Mucosa of descending colon (tissue), 3 donors: ENCODE results near the gene NAA80. TPM values are rescaled to one million over a fixed set of nuclear protein-coding genes. Genes with fewer than 3 reads are reported as not detected.
A peak's percentile ranks its signal among the peaks of the same experiment; 100 is the strongest.

Experiments used
- ATAC-seq: fragments of 200-7000 bp; cut with Tn5 transposase; one replicate; pipeline ENCODE4 v1.9.1; 2020; ENCODE audit warnings: mild to moderate bottlenecking, moderate library complexity
- DNase-seq, 3 donors: peaks; one replicate each; pipeline ENCODE4 v3.0.0-alpha.2; 2020
- H3K36me3 ChIP-seq: fragments of 200-600 bp; one replicate; pipeline ENCODE4 v1.8.0; 2021; ENCODE audit warnings: low read depth, mild to moderate bottlenecking
- H3K4me1 ChIP-seq: fragments of 200-600 bp; one replicate; pipeline ENCODE4 v1.8.0; 2021; ENCODE audit warnings: low read depth, mild to moderate bottlenecking
- H3K4me3 ChIP-seq: fragments of 200-600 bp; one replicate; pipeline ENCODE4 v1.8.0; 2021; ENCODE audit warnings: mild to moderate bottlenecking
- H3K9me3 ChIP-seq: fragments of 200-600 bp; one replicate; pipeline ENCODE4 v1.8.0; 2021; ENCODE audit warnings: mild to moderate bottlenecking
- intact Hi-C, 2 donors: fragments of 100-400 bp; cut with DNase I in 1 of 2; cut with micrococcal nuclease in 1 of 2; formaldehyde crosslinking; loops; one replicate each; pipeline versions ENCODE4 v1.11.0 to v1.11.1; 2022; cut with DNase I, micrococcal nuclease
- total RNA-seq, 3 donors: library from RNA; stranded (reverse); fragmentation: NEBNext Ultra II Directional in 2 of 3; extraction: Animal tissue kit (Norgen Biotek cat#: 25700) in 2 of 3; gene quantifications; one replicate each; pipeline versions ENCODE4 v1.2.1 to v1.2.4, GENCODE V29; 2021 to 2023
- TF ChIP-seq, protein P1 (sequence below): fragments of 200-600 bp; IDR thresholded peaks from one replicate; pipeline ENCODE4 v1.8.0; 2022; ENCODE audit warnings: antibody characterized with exemption, mild to moderate bottlenecking
- donor health status: DM: no; HTN: no; CAD: no; lungs with moderate emphysema.
- donor health status: DM: no; HTN: no; CAD: no.
- donor health status: DM: no; HTN: yes; CAD: no.

Gene NAA80
- total RNA-seq, 3 donors from 2014 or later, result 7.0 to 10.1 (median 8.4) TPM

DNA sequence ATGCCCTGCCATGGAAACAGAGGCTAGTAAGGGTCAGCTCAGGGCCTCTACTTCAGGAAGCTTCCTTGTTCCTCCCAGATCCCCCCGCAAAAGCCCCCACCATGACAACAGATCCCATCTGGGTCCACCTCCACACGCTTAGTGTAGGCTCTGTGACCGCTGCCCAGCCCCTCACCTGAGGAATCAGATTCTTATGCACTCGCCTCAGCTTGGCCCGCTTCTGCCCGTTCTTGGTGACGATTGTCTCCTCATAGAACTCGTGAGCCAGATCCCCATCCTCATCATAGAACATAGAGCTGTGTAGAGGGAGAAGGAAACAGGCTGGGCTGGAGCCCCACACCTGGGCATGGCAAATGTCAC lies 27.0 kb upstream of the NAA80 start:
- Histone ChIP-seq H3K4me3 (no peak overlapping the region), H3K9me3 (no peaks in the 10 kb centered on the region), H3K4me1 (peaks cover 23% of the 10 kb centered on the region), H3K36me3 (peaks cover 8% of the 10 kb centered on the region)
- intact Hi-C loops, result no loop called here
- DNase-seq, result no peak
- TF ChIP-seq, protein P1, sequence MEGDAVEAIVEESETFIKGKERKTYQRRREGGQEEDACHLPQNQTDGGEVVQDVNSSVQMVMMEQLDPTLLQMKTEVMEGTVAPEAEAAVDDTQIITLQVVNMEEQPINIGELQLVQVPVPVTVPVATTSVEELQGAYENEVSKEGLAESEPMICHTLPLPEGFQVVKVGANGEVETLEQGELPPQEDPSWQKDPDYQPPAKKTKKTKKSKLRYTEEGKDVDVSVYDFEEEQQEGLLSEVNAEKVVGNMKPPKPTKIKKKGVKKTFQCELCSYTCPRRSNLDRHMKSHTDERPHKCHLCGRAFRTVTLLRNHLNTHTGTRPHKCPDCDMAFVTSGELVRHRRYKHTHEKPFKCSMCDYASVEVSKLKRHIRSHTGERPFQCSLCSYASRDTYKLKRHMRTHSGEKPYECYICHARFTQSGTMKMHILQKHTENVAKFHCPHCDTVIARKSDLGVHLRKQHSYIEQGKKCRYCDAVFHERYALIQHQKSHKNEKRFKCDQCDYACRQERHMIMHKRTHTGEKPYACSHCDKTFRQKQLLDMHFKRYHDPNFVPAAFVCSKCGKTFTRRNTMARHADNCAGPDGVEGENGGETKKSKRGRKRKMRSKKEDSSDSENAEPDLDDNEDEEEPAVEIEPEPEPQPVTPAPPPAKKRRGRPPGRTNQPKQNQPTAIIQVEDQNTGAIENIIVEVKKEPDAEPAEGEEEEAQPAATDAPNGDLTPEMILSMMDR, result no peak
- no peak for ATAC-seq

GRCh38 chr3:50325497-50326181 lies 26.4 kb upstream of the NAA80 start:
- H3K4me3 ChIP-seq, result no peak overlapping the region
- no peak for ATAC-seq
- intact Hi-C loops, result no loop called here
- peaks cover 3% of the 10 kb centered on the region for H3K36me3 ChIP-seq
- H3K9me3 ChIP-seq, result no peaks in the 10 kb centered on the region
- peaks cover 23% of the 10 kb centered on the region for H3K4me1 ChIP-seq
- TF ChIP-seq, protein P1, result no peak
- no peak for DNase-seq

DNA sequence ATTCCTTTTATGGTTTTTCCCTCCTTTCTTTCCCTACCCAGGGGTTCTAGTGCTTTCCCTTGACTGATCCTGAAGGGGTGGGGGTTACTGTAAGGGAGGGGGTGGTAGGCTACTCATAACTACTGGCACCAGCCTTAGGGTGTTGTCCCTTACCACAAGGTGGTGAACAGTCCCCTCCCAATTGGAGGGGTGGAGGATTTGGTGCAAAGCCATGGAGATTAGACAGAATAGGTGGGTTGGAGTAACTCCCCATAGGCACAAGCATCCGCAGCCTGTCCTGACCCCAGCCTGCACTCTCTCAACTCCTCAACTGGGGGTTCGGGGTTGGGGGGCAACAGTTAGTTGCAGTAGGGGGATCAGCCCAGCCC lies 25.9 kb upstream of the NAA80 start:
- Histone ChIP-seq H3K9me3 (no peaks in the 10 kb centered on the region), H3K4me3 (no peak overlapping the region), H3K36me3 (no peaks in the 10 kb centered on the region), H3K4me1 (peaks cover 27% of the 10 kb centered on the region)
- no peak for DNase-seq
- TF ChIP-seq, protein P1, result no peak
- intact Hi-C loops, result no loop called here
- ATAC-seq, result no peak

DNA sequence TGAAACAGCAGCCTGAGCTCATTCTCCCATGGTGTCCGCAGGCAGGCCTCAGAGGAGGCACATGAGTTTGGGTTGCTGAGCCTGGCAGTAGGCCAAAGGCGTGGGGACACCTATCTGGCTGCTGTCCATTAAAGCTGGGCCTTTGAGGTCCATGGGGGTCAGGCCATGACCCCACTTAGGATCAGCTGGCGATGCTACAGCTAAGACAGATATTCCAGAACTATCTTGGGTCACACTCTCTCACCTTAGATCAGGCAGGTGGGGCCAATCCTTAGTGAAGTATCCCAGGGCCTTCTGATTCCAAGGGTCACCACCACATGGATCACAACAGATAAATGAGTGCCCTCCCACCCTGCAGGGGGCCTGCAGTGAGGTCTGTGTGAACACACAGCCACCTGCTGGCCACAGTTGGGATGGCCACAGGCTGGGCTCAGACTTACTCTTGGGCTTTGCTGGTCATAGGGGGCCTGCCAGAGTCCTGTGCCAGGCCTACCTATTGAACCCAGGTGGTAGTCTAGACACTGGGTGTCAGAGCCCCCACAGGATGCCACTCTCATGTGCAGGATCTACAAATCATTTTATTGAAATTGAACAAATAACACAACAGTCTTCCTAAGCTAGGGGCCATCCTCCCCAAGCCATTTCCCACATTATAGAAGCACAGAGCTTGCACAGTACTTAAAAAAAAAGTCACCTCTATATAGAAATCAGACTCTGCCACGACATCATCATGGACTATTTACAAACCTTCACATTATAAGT lies 25.3 kb upstream of the NAA80 start:
- Histone ChIP-seq H3K36me3 (no peaks in the 10 kb centered on the region), H3K4me3 (no peak overlapping the region), H3K4me1 (peaks cover 32% of the 10 kb centered on the region), H3K9me3 (no peaks in the 10 kb centered on the region)
- TF ChIP-seq, protein P1, result peak; percentile 43
- intact Hi-C loops, result no loop called here
- no peak for ATAC-seq
- peak; percentile 72 to 87 (median 78) for DNase-seq

- peak in 1 of 3 donors; percentile 62 for DNase-seq
- peaks cover 39% of the 10 kb centered on the region for H3K4me1 ChIP-seq
- H3K9me3 ChIP-seq, result no peaks in the 10 kb centered on the region
- H3K4me3 ChIP-seq, result no peak overlapping the region
- ATAC-seq, result no peak
- TF ChIP-seq, protein P1, result no peak
- no peaks in the 10 kb centered on the region for H3K36me3 ChIP-seq
- intact Hi-C loops, result no loop called here
Measured at GRCh38 chr3:50323614-50324199, 24.5 kb upstream of the NAA80 start.
